Heart right ventricle (tissue), 16 donors: ENCODE data around the gene VIT. TPM values are rescaled to one million over a fixed set of nuclear protein-coding genes. Genes with fewer than 3 reads are reported as not detected.

Source experiments
- ATAC-seq, 8 donors: fragments of 200-7000 bp; cut with Tn5 transposase; one replicate each; pipeline ENCODE4 v1.9.1; 2020; ENCODE audit warnings: mild to moderate bottlenecking in 8 of 8, moderate library complexity in 8 of 8, moderate number of reproducible peaks in 1 of 8
- DNase-seq, 2 donors: peaks; one replicate each; pipeline ENCODE4 v3.0.0-alpha.2; 2020
- H3K27ac ChIP-seq, 10 donors: fragments of 200-600 bp; sonication (generic) in 2 of 10; one replicate each; pipeline versions ENCODE4 v1.5.0 to v1.8.0; 2020 to 2022; ENCODE audit warnings: mild to moderate bottlenecking in 3 of 10
- H3K27me3 ChIP-seq, 7 donors: fragments of 200-600 bp; one replicate each; pipeline ENCODE4 v1.8.0; 2021 to 2022; ENCODE audit warnings: mild to moderate bottlenecking in 2 of 7
- H3K36me3 ChIP-seq, 9 donors: fragments of 200-600 bp; sonication (generic) in 1 of 9; one replicate each; pipeline versions ENCODE4 v1.5.0 to v1.8.0; 2020 to 2022; ENCODE audit warnings: mild to moderate bottlenecking in 2 of 9
- H3K4me1 ChIP-seq, 9 donors: fragments of 200-600 bp; sonication (generic) in 1 of 9; one replicate each; pipeline versions ENCODE4 v1.5.0 to v1.8.0; 2020 to 2022; ENCODE audit warnings: mild to moderate bottlenecking in 4 of 9
- H3K4me3 ChIP-seq, 10 donors: fragments of 200-600 bp; sonication (generic) in 2 of 10; one replicate each; pipeline versions ENCODE4 v1.5.0 to v1.8.0; 2020 to 2022; ENCODE audit warnings: mild to moderate bottlenecking in 7 of 10, moderate library complexity in 2 of 10
- H3K9me3 ChIP-seq, 11 donors: fragments of 200-600 bp in 10 of 11; sonication (generic) in 2 of 11; one replicate each; pipeline versions ENCODE4 v1.5.0 to v1.8.0; 2013 to 2022; ENCODE audit warnings: mild to moderate bottlenecking in 2 of 11, control low read depth in 1 of 11, moderate library complexity in 1 of 11
- WGBS, 2 donors: extraction: QIAGEN DNeasy Blood & Tissue Kit; methylation state at CpG; one replicate each; pipeline ENCODE4 v1.1.7; 2013; ENCODE audit warnings: inconsistent platforms in 1 of 2; 5-methylcytosine and 5-hydroxymethylcytosine counted together
- intact Hi-C, 10 donors: fragments of 100-400 bp; cut with DNase I; formaldehyde crosslinking; loops; one replicate each; pipeline versions ENCODE4 v1.11.1 to v1.14.2; 2022
- polyA plus RNA-seq, 2 donors: library from polyadenylated mRNA; stranded (reverse); fragments of 200-250 nt; gene quantifications; one replicate each; pipeline ENCODE4 v1.2.3, GENCODE V29; 2013
- total RNA-seq, 10 donors: library from RNA; stranded (reverse); fragmentation: NEBNext Ultra II Directional in 3 of 10; extraction: Animal tissue kit (Norgen Biotek cat#: 25700) in 3 of 10; gene quantifications; one replicate each; pipeline versions ENCODE4 v1.2.1 to v1.2.4, GENCODE V29; 2021 to 2023
- TF ChIP-seq, protein P1 (sequence below), 9 donors: fragments of 200-600 bp; sonication (generic) in 2 of 9; IDR thresholded peaks; one replicate each; pipeline versions ENCODE4 v1.5.0 to v1.8.0; 2021 to 2022; ENCODE audit warnings: antibody characterized with exemption in 9 of 9, mild to moderate bottlenecking in 5 of 9, moderate library complexity in 1 of 9
- donor health status: Arrhythmogenic right ventricular cardiomyopathy.
- donor health status: ischemic (EF 13 %, LVEDD 7.1; RV severe dilation, severe dysfunction).
- donor health status: healthy with polysubstance abuse.
- donor health status: DM: no; HTN: yes; CAD: no.
- donor health status: DM: no; HTN: no; CAD: no.
- donor health status: ischemic (EF 25% LVEDD 6.9; RV normal size, moderate dysfunction).
- donor health status: ischemic (EF 25% LVEDD 5.7; RV mildly dilated, moderate dysfunction).
- donor health status: healthy.
- donor health status: DM: yes; HTN: yes; CAD: no.
- donor health status: Ischemic cardiomyopathy.
- donor health status: ischemic (EF 35%, LVEDD 5.7; RV mildly dilated, moderate dysfunction).
- donor health status: nonischemic (EF 11% LVEDD 7.7; RV severe dilation, severe dysfunction).
- donor health status: DM: yes; HTN: yes; CAD: no.
- donor health status: PGD.
- donor health status: ischemic (EF 29% LVEDD 5.4; RV normal size, mild dysfunction).
- donor health status: nonischemic (EF 23%, LVEDD 6.1; RV moderate dilation, normal function).

Gene VIT
- total and polyA plus RNA-seq, 12 donors, result 1.2 to 23.6 (median 4.7) TPM

DNA sequence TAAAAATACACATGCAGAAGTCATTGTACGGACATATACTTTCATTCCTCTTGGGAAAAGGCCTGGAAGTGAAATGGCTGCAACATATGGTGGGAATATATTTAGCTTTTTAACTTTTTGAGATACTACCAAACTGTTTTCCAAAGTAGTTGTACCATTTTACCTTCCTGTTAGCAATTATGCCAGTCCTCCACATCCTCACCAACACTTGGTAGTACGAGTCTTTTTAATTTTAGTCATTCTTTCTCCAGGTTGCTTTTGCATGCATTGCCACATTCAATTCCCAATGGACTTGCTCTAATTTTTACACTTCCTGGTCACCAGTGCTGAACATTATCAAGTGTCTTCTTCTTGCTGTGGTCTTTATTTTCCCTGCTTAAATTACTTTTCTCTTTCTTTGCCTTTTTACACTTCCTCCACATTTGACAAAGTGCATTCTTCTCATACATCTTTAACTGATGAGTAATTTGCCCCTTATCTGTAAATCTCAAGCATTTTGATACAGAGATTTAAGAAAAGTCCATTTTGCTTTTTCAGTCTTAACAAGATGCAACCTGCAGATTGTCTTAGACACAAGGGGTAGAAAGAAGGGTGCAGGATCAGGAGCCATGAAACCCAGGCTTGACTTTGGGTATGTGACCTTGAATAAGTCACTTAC lies 14.5 kb downstream of the VIT start:
- WGBS, 2 donors, result 60 to 87% methylated on average over 2 of the region's 2 CpGs
- intact Hi-C loops, result no loop called here

DNA sequence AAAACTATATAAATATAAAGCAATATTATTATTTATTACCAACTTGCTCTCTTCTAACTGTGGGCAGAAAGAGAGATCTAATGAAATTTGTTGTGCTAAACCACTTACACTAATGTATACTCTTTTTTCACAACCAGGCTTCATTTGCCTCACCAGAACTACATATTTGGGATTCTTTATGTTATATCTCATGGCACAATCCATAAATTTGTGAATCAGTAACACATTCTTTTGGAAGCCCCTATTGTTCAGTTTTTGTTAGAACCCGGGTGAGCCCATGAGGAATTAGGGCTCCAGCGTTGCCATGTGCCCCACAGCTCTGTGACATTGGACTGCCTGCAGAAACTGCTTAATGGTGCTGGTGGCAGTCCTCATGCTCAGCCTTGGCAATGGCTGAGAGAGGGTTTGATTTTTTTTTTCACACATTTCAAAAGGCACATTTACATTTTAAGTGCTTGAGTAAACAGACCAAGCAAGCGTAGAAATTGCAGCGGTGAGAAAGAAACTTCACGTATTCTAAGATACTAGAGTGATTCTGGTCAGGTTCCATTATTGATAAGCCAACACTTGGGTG lies 15.3 kb downstream of the VIT start:
- TF ChIP-seq, protein P1, sequence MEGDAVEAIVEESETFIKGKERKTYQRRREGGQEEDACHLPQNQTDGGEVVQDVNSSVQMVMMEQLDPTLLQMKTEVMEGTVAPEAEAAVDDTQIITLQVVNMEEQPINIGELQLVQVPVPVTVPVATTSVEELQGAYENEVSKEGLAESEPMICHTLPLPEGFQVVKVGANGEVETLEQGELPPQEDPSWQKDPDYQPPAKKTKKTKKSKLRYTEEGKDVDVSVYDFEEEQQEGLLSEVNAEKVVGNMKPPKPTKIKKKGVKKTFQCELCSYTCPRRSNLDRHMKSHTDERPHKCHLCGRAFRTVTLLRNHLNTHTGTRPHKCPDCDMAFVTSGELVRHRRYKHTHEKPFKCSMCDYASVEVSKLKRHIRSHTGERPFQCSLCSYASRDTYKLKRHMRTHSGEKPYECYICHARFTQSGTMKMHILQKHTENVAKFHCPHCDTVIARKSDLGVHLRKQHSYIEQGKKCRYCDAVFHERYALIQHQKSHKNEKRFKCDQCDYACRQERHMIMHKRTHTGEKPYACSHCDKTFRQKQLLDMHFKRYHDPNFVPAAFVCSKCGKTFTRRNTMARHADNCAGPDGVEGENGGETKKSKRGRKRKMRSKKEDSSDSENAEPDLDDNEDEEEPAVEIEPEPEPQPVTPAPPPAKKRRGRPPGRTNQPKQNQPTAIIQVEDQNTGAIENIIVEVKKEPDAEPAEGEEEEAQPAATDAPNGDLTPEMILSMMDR (IDR thresholded peaks at IDR 0.05), result no peak
- H3K27me3 ChIP-seq, result no peaks in the 10 kb centered on the region
- 67 to 68% methylated on average over 5 of the region's 5 CpGs for WGBS, 2 donors
- ATAC-seq (no peak), DNase-seq (no peak)
- peaks cover 0 to 12% (median 7%) of the 10 kb centered on the region in 11 donors for H3K9me3 ChIP-seq
- H3K36me3 ChIP-seq, result no peaks in the 10 kb centered on the region
- peaks cover 0 to 14% (median 6%) of the 10 kb centered on the region in 9 donors for H3K4me1 ChIP-seq
- intact Hi-C loops, result no loop called here
- H3K4me3 ChIP-seq, result no peak overlapping the region
- no peak overlapping the region for H3K27ac ChIP-seq

More for the DNA sequence above, 14.5 kb downstream of the VIT start:
- DNase-seq (no peak), ATAC-seq (no peak)
- Histone ChIP-seq H3K27me3 (no peaks in the 10 kb centered on the region), H3K27ac (no peak overlapping the region), H3K4me1 (peaks cover 0 to 23% (median 13%) of the 10 kb centered on the region in 9 donors), H3K4me3 (no peak overlapping the region), H3K36me3 (no peaks in the 10 kb centered on the region), H3K9me3 (peaks cover 0 to 12% (median 7%) of the 10 kb centered on the region in 11 donors)
- TF ChIP-seq, protein P1 (IDR thresholded peaks at IDR 0.05), result no peak

DNA sequence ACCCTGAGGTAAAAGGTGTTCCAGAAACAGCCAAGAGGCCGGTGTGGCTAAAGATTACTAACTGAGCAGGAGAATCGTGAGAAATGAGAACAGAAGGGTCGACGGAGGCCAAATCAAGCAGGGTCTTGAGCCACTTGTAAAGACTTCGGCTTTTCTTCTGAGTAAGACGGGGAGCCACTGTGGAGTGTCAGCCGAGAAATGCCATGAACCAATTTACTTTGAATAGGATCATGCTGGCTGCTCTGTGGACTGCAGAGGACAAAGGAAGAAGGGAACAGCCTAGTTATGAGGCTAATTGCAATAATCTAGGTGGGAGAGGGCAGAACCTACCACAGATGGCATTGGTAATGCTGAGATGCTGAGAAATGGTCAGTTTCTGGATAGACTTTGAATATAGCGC lies 16.8 kb downstream of the VIT start:
- Histone ChIP-seq H3K4me3 (no peak overlapping the region), H3K4me1 (peaks cover 0 to 4% (median 0%) of the 10 kb centered on the region in 9 donors), H3K27me3 (no peaks in the 10 kb centered on the region), H3K9me3 (peaks cover 0 to 12% (median 7%) of the 10 kb centered on the region in 11 donors), H3K27ac (no peak overlapping the region), H3K36me3 (no peaks in the 10 kb centered on the region)
- DNase-seq (no peak), ATAC-seq (no peak)
- intact Hi-C loops, result no loop called here
- TF ChIP-seq, protein P1 (IDR thresholded peaks at IDR 0.05), result no peak
- 69 to 73% methylated on average over 8 of the region's 8 CpGs for WGBS, 2 donors

DNA sequence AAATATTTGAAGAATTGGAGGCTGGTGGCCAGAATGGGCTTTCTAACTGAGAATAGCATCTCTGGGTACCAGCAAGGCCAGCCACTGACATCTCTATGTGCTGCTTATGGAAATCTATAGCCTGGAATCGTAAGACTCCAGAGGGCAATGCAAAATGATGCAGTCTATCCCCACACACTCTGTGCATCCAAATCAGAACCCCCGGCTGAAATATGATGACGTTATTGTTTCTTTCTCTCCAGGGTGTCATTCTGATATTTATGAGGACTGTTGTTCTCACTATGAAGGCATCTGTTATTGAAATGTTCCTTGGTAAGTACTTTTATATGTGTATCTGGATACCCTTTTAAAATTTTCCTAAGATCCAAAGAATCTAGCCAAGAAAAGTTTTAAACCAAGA lies 19.6 kb downstream of the VIT start:
- Histone ChIP-seq H3K27ac (no peak overlapping the region), H3K36me3 (no peaks in the 10 kb centered on the region), H3K4me1 (no peaks in the 10 kb centered on the region), H3K9me3 (peaks cover 0 to 17% (median 9%) of the 10 kb centered on the region in 11 donors), H3K27me3 (no peaks in the 10 kb centered on the region), H3K4me3 (no peak overlapping the region)
- intact Hi-C loops, result no loop called here
- no peak for ATAC-seq
- WGBS, 2 donors, result 69 to 78% methylated on average over 3 of the region's 3 CpGs
- TF ChIP-seq, protein P1 (IDR thresholded peaks at IDR 0.05), result no peak
- no peak for DNase-seq
